Erythroblast (primary cell): ENCODE data around the gene WDR82.
"Not testable (repeated sequence)": the region's sequence is repeated elsewhere in the genome, so short reads cannot be mapped to it uniquely, and the experiment has no call there.

Experiments used
- GATA1 ChIP-seq: IDR thresholded peaks from 2 replicates; pipeline ENCODE4 v1.6.1; 2011; ENCODE audit warnings: low read depth, mild to moderate bottlenecking, control low read depth, low read length, moderate library complexity
- POLR2A ChIP-seq: IDR thresholded peaks from 2 replicates; pipeline ENCODE4 v1.6.1; 2011; ENCODE audit warnings: mild to moderate bottlenecking, low read length

DNA sequence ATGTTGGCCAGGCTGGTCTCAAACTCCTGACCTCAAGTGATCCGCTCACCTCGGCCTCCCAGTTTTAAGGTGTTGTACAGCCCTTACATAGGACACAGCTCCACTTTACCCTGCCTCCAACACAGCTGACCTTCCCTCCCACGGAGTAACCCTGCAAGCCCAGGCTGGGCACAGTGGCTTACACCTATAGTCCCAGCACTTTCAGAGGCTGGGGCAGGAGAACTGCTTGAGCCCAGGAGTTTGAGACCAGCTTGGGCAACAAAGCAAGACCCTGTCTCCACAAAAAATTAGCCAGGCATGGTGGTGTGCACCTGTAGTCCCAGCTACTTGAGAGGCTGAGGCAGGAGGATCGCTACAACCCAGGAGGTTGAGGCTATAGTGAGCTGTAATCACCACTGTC lies 5.6 kb upstream of the WDR82 start:
- not testable (repeated sequence) for TF ChIP-seq POLR2A, GATA1
